ENCODE data around the gene FGD3.

FGD3 gene

GRCh38 chr9:92944921-92945320 is 2.4 kb upstream of the FGD3 start:
- no peak overlapping the region for H3K4me3 ChIP-seq (ENCODE audit: low read depth in 1 of 2, low read length in 2 of 2)

GRCh38 chr9:92945796-92946195 is 1.5 kb upstream of the FGD3 start:
- H3K27ac ChIP-seq (ENCODE audit: low read depth, low read length) = no peak overlapping the region
- H3K9me3 ChIP-seq (ENCODE audit: low read length) = no peaks in the 10 kb centered on the region
- no peaks in the 10 kb centered on the region for H3K4me1 ChIP-seq (ENCODE audit: insufficient read depth, low read length)
- peaks cover 7 to 18% of the 10 kb centered on the region in 2 donors for H3K27me3 ChIP-seq (ENCODE audit: control insufficient read depth in 1 of 2, insufficient read depth in 2 of 2, low read length in 2 of 2)
- no peaks in the 10 kb centered on the region for H3K36me3 ChIP-seq (ENCODE audit: insufficient read depth, low read length)
- no peak overlapping the region for H3K4me3 ChIP-seq (ENCODE audit: low read depth in 1 of 2, low read length in 2 of 2)
- H3K9ac ChIP-seq (ENCODE audit: low read length) = no peak overlapping the region

More at GRCh38 chr9:92944921-92945320, 2.4 kb upstream of the FGD3 start:
- no peaks in the 10 kb centered on the region for H3K36me3 ChIP-seq (ENCODE audit: insufficient read depth, low read length)
- no peak overlapping the region for H3K27ac ChIP-seq (ENCODE audit: low read depth, low read length)
- no peaks in the 10 kb centered on the region for H3K4me1 ChIP-seq (ENCODE audit: insufficient read depth, low read length)
- no peaks in the 10 kb centered on the region for H3K9me3 ChIP-seq (ENCODE audit: low read length)
- no peak overlapping the region for H3K9ac ChIP-seq (ENCODE audit: low read length)
- peaks cover 7 to 18% of the 10 kb centered on the region in 2 donors for H3K27me3 ChIP-seq (ENCODE audit: control insufficient read depth in 1 of 2, insufficient read depth in 2 of 2, low read length in 2 of 2)

- Histone ChIP-seq H3K4me3 (ENCODE audit: low read depth in 1 of 2, low read length in 2 of 2) (no peak overlapping the region), H3K4me1 (ENCODE audit: insufficient read depth, low read length) (no peaks in the 10 kb centered on the region), H3K9ac (ENCODE audit: low read length) (no peak overlapping the region), H3K27me3 (ENCODE audit: control insufficient read depth in 1 of 2, insufficient read depth in 2 of 2, low read length in 2 of 2) (peaks cover 7 to 18% of the 10 kb centered on the region in 2 donors), H3K27ac (ENCODE audit: low read depth, low read length) (no peak overlapping the region), H3K9me3 (ENCODE audit: low read length) (no peaks in the 10 kb centered on the region), H3K36me3 (ENCODE audit: insufficient read depth, low read length) (no peaks in the 10 kb centered on the region)
Observed at GRCh38 chr9:92948038-92948534, 763 bp downstream of the FGD3 start.

GRCh38 chr9:92948632-92949031 is 1.3 kb downstream of the FGD3 start:
- no peak overlapping the region for H3K4me3 ChIP-seq (ENCODE audit: low read depth in 1 of 2, low read length in 2 of 2)
- H3K27me3 ChIP-seq (ENCODE audit: control insufficient read depth in 1 of 2, insufficient read depth in 2 of 2, low read length in 2 of 2) = peaks cover 7 to 18% of the 10 kb centered on the region in 2 donors
- H3K36me3 ChIP-seq (ENCODE audit: insufficient read depth, low read length) = no peaks in the 10 kb centered on the region
- no peak overlapping the region for H3K27ac ChIP-seq (ENCODE audit: low read depth, low read length)
- no peaks in the 10 kb centered on the region for H3K9me3 ChIP-seq (ENCODE audit: low read length)
- H3K9ac ChIP-seq (ENCODE audit: low read length) = no peak overlapping the region
- no peaks in the 10 kb centered on the region for H3K4me1 ChIP-seq (ENCODE audit: insufficient read depth, low read length)

GRCh38 chr9:92949266-92949982 is 2.1 kb downstream of the FGD3 start:
- Histone ChIP-seq H3K4me3 (ENCODE audit: low read depth in 1 of 2, low read length in 2 of 2) (no peak overlapping the region), H3K27me3 (ENCODE audit: control insufficient read depth in 1 of 2, insufficient read depth in 2 of 2, low read length in 2 of 2) (peaks cover 7 to 18% of the 10 kb centered on the region in 2 donors), H3K9me3 (ENCODE audit: low read length) (no peaks in the 10 kb centered on the region), H3K36me3 (ENCODE audit: insufficient read depth, low read length) (no peaks in the 10 kb centered on the region), H3K27ac (ENCODE audit: low read depth, low read length) (no peak overlapping the region), H3K4me1 (ENCODE audit: insufficient read depth, low read length) (no peaks in the 10 kb centered on the region), H3K9ac (ENCODE audit: low read length) (no peak overlapping the region)

- Histone ChIP-seq H3K9ac (ENCODE audit: low read length) (no peak overlapping the region), H3K27me3 (ENCODE audit: control insufficient read depth in 1 of 2, insufficient read depth in 2 of 2, low read length in 2 of 2) (peaks cover 7 to 18% of the 10 kb centered on the region in 2 donors), H3K36me3 (ENCODE audit: insufficient read depth, low read length) (no peaks in the 10 kb centered on the region), H3K4me3 (ENCODE audit: low read depth in 1 of 2, low read length in 2 of 2) (no peak overlapping the region), H3K4me1 (ENCODE audit: insufficient read depth, low read length) (no peaks in the 10 kb centered on the region), H3K9me3 (ENCODE audit: low read length) (no peaks in the 10 kb centered on the region), H3K27ac (ENCODE audit: low read depth, low read length) (no peak overlapping the region)
Observed at GRCh38 chr9:92950359-92950955, 3.1 kb downstream of the FGD3 start.

- Histone ChIP-seq H3K9ac (ENCODE audit: low read length) (no peak overlapping the region), H3K27ac (ENCODE audit: low read depth, low read length) (no peak overlapping the region), H3K4me3 (ENCODE audit: low read depth in 1 of 2, low read length in 2 of 2) (no peak overlapping the region), H3K36me3 (ENCODE audit: insufficient read depth, low read length) (no peaks in the 10 kb centered on the region), H3K4me1 (ENCODE audit: insufficient read depth, low read length) (no peaks in the 10 kb centered on the region), H3K27me3 (ENCODE audit: control insufficient read depth in 1 of 2, insufficient read depth in 2 of 2, low read length in 2 of 2) (peaks cover under 1 to 6% of the 10 kb centered on the region in 2 donors), H3K9me3 (ENCODE audit: low read length) (no peaks in the 10 kb centered on the region)
Observed at GRCh38 chr9:92952906-92953610, 5.7 kb downstream of the FGD3 start.

- Histone ChIP-seq H3K27ac (ENCODE audit: low read depth, low read length) (no peak overlapping the region), H3K4me1 (ENCODE audit: insufficient read depth, low read length) (no peaks in the 10 kb centered on the region), H3K36me3 (ENCODE audit: insufficient read depth, low read length) (no peaks in the 10 kb centered on the region), H3K4me3 (ENCODE audit: low read depth in 1 of 2, low read length in 2 of 2) (no peak overlapping the region), H3K9ac (ENCODE audit: low read length) (no peak overlapping the region), H3K9me3 (ENCODE audit: low read length) (no peaks in the 10 kb centered on the region), H3K27me3 (ENCODE audit: control insufficient read depth in 1 of 2, insufficient read depth in 2 of 2, low read length in 2 of 2) (no peaks in the 10 kb centered on the region)
Observed at GRCh38 chr9:92954049-92954861, 6.9 kb downstream of the FGD3 start.

- no peak overlapping the region for H3K4me3 ChIP-seq (ENCODE audit: low read depth in 1 of 2, low read length in 2 of 2)
- no peaks in the 10 kb centered on the region for H3K36me3 ChIP-seq (ENCODE audit: insufficient read depth, low read length)
- H3K9me3 ChIP-seq (ENCODE audit: low read length) = no peaks in the 10 kb centered on the region
- no peaks in the 10 kb centered on the region for H3K27me3 ChIP-seq (ENCODE audit: control insufficient read depth in 1 of 2, insufficient read depth in 2 of 2, low read length in 2 of 2)
- no peak overlapping the region for H3K9ac ChIP-seq (ENCODE audit: low read length)
- no peaks in the 10 kb centered on the region for H3K4me1 ChIP-seq (ENCODE audit: insufficient read depth, low read length)
- H3K27ac ChIP-seq (ENCODE audit: low read depth, low read length) = no peak overlapping the region
Observed at GRCh38 chr9:92954886-92955285, 7.6 kb downstream of the FGD3 start.

- no peak overlapping the region for H3K9ac ChIP-seq (ENCODE audit: low read length)
- H3K9me3 ChIP-seq (ENCODE audit: low read length) = no peaks in the 10 kb centered on the region
- no peaks in the 10 kb centered on the region for H3K27me3 ChIP-seq (ENCODE audit: control insufficient read depth in 1 of 2, insufficient read depth in 2 of 2, low read length in 2 of 2)
- H3K4me1 ChIP-seq (ENCODE audit: insufficient read depth, low read length) = no peaks in the 10 kb centered on the region
- no peak overlapping the region for H3K27ac ChIP-seq (ENCODE audit: low read depth, low read length)
- H3K36me3 ChIP-seq (ENCODE audit: insufficient read depth, low read length) = no peaks in the 10 kb centered on the region
- H3K4me3 ChIP-seq (ENCODE audit: low read depth in 1 of 2, low read length in 2 of 2) = no peak overlapping the region
Observed at GRCh38 chr9:92960561-92961290, 13.4 kb downstream of the FGD3 start.

All from muscle layer of colon (tissue), 2 donors.